Endodermal cell (in vitro differentiated cells): ENCODE data around the gene AGPS. TPM values are rescaled to one million over a fixed set of nuclear protein-coding genes. Genes with fewer than 3 reads are reported as not detected.
A peak's percentile ranks its signal among the peaks of the same experiment; 100 is the strongest.

Experiments
- DNase-seq: peaks from one replicate; pipeline ENCODE4 v3.0.0-alpha.2; 2017
- H3K27ac ChIP-seq: 2 replicates; pipeline ENCODE4 v1.5.1; 2013; ENCODE audit warnings: mild to moderate bottlenecking, low read depth, low read length, moderate library complexity
- H3K27me3 ChIP-seq: 2 replicates; pipeline ENCODE4 v1.6.1; 2013; ENCODE audit warnings: mild to moderate bottlenecking, low read length, moderate library complexity; ENCODE audit not compliant: insufficient read depth, control insufficient read depth, poor library complexity, severe bottlenecking
- H3K36me3 ChIP-seq: 2 replicates; pipeline ENCODE4 v1.7.0; 2013; ENCODE audit warnings: mild to moderate bottlenecking, low read length, moderate library complexity; ENCODE audit not compliant: control insufficient read depth, insufficient read depth
- H3K4me1 ChIP-seq: one replicate; pipeline ENCODE4 v1.7.0; 2013; ENCODE audit warnings: low read length; ENCODE audit not compliant: control insufficient read depth, insufficient read depth
- H3K4me3 ChIP-seq: 2 replicates; pipeline ENCODE4 v1.5.1; 2013; ENCODE audit warnings: mild to moderate bottlenecking, low read length, moderate library complexity
- H3K9ac ChIP-seq: 2 replicates; pipeline ENCODE4 v1.6.1; 2013; ENCODE audit warnings: mild to moderate bottlenecking, low read length, moderate library complexity; ENCODE audit not compliant: poor library complexity, severe bottlenecking; ENCODE audit errors: extremely low read depth
- H3K9me3 ChIP-seq: 2 replicates; pipeline ENCODE4 v1.6.1; 2013; ENCODE audit warnings: mild to moderate bottlenecking, low read length, moderate library complexity; ENCODE audit not compliant: control insufficient read depth
- H3K27ac Mint-ChIP-seq: 2 replicates; pipeline ENCODE4 v1.8.0; 2020; ENCODE audit warnings: mixed read lengths
- H3K27me3 Mint-ChIP-seq: 2 replicates; pipeline ENCODE4 v1.8.0; 2021; ENCODE audit warnings: mild to moderate bottlenecking, mixed read lengths; ENCODE audit not compliant: insufficient read depth
- H3K36me3 Mint-ChIP-seq: 2 replicates; pipeline ENCODE4 v1.8.0; 2020; ENCODE audit warnings: low read depth, mixed read lengths
- H3K4me1 Mint-ChIP-seq: 2 replicates; pipeline ENCODE4 v1.8.0; 2020; ENCODE audit warnings: mixed read lengths
- H3K4me3 Mint-ChIP-seq: 2 replicates; pipeline ENCODE4 v1.8.0; 2020; ENCODE audit warnings: mild to moderate bottlenecking, moderate library complexity, mixed read lengths
- H3K9me3 Mint-ChIP-seq: 2 replicates; pipeline ENCODE4 v1.8.0; 2020; ENCODE audit warnings: mild to moderate bottlenecking, mixed read lengths
- CTCF ChIP-seq: fragments of 200-600 bp; sonication (generic); conservative IDR thresholded peaks from 2 replicates; pipeline ENCODE4 v1.5.0; 2021; ENCODE audit warnings: antibody characterized with exemption, mild to moderate bottlenecking
- WGBS, 2 experiments: methylation state at CpG; one replicate each; pipeline versions ENCODE4 v1.1.5 to v1.1.7; 2013; ENCODE audit warnings: missing lambda C conversion rate in 2 of 2, mixed read lengths in 1 of 2; ENCODE audit not compliant: insufficient coverage in 1 of 2, insufficient read length in 1 of 2; 5-methylcytosine and 5-hydroxymethylcytosine counted together
- total RNA-seq, 2 donors: library from RNA; stranded (reverse); fragmentation: NEBNext Ultra II Directional in 1 of 2; extraction: Animal tissue kit (Norgen Biotek cat#: 25700) in 1 of 2; gene quantifications; 2 replicates in 1 of 2; 3 replicates in 1 of 2; pipeline ENCODE4 v1.2.1, GENCODE V29; 2021

AGPS gene
- total RNA-seq, 2 donors from 2014 or later, result 76.8 to 86.1 TPM

GRCh38 chr2:177573120-177573519, 180.5 kb downstream of the AGPS start:
- Histone ChIP-seq H3K9me3 (no peaks in the 10 kb centered on the region), H3K4me1 (peaks cover 5% of the 10 kb centered on the region), H3K36me3 (no peaks in the 10 kb centered on the region), H3K27me3 (no peaks in the 10 kb centered on the region), H3K4me3 (no peak overlapping the region), H3K27ac (no peak overlapping the region), H3K9ac (no peak overlapping the region)
- TF ChIP-seq CTCF, result no peak
- WGBS, 2 experiments, result 70 to 93% methylated on average over 3 of the region's 3 CpGs
- no peak overlapping the region for H3K27ac Mint-ChIP-seq
- no peaks in the 10 kb centered on the region for H3K4me1 Mint-ChIP-seq
- no peaks in the 10 kb centered on the region for H3K9me3 Mint-ChIP-seq
- no peak overlapping the region for H3K4me3 Mint-ChIP-seq
- peaks cover 6% of the 10 kb centered on the region for H3K27me3 Mint-ChIP-seq
- no peaks in the 10 kb centered on the region for H3K36me3 Mint-ChIP-seq
- DNase-seq, result no peak

- Histone ChIP-seq H3K27me3 (no peaks in the 10 kb centered on the region), H3K9ac (no peak overlapping the region), H3K4me3 (no peak overlapping the region), H3K36me3 (no peaks in the 10 kb centered on the region), H3K4me1 (peaks cover 5% of the 10 kb centered on the region), H3K27ac (no peak overlapping the region), H3K9me3 (no peaks in the 10 kb centered on the region)
- H3K27me3 Mint-ChIP-seq, result peaks cover 6% of the 10 kb centered on the region
- peak; percentile 59 for DNase-seq
- H3K4me3 Mint-ChIP-seq, result no peak overlapping the region
- TF ChIP-seq CTCF, result no peak
- H3K27ac Mint-ChIP-seq, result no peak overlapping the region
- no peaks in the 10 kb centered on the region for H3K4me1 Mint-ChIP-seq
- no peaks in the 10 kb centered on the region for H3K36me3 Mint-ChIP-seq
- 85 to 90% methylated on average over 6 to 7 of the region's 7 CpGs for WGBS, 2 experiments
- H3K9me3 Mint-ChIP-seq, result no peaks in the 10 kb centered on the region
These were observed 181.8 kb downstream of the AGPS start for GRCh38 chr2:177574356-177574755.

- Mint-ChIP-seq H3K27ac (no peak overlapping the region), H3K4me3 (no peak overlapping the region), H3K9me3 (no peaks in the 10 kb centered on the region), H3K4me1 (no peaks in the 10 kb centered on the region), H3K36me3 (no peaks in the 10 kb centered on the region), H3K27me3 (peaks cover 2% of the 10 kb centered on the region)
- H3K4me1 ChIP-seq, result peaks cover 5% of the 10 kb centered on the region
- no peaks in the 10 kb centered on the region for H3K27me3 ChIP-seq
- H3K4me3 ChIP-seq, result no peak overlapping the region
- no peaks in the 10 kb centered on the region for H3K36me3 ChIP-seq
- no peak for TF ChIP-seq CTCF
- H3K9ac ChIP-seq, result no peak overlapping the region
- H3K9me3 ChIP-seq, result no peaks in the 10 kb centered on the region
- DNase-seq, result no peak
- 86% methylated on average over 2 of the region's 2 CpGs; no CpG with 5 or more reads in 1 of the 2 experiments for WGBS, 2 experiments
- H3K27ac ChIP-seq, result no peak overlapping the region
These were observed 182.8 kb downstream of the AGPS start for GRCh38 chr2:177575358-177575757.
